K562 (cell line): ENCODE results near the gene DESI2. TPM values are rescaled to one million over a fixed set of nuclear protein-coding genes. Genes with fewer than 3 reads are reported as not detected.
A peak's percentile ranks its signal among the peaks of the same experiment; 100 is the strongest.

Experiments
- CREB3L1 ChIP-seq: fragments of 450-650 bp; IDR thresholded peaks from 2 replicates; pipeline ENCODE4 v1.6.1; 2014; ENCODE audit warnings: low read depth, mild to moderate bottlenecking, moderate library complexity, borderline replicate concordance
- HMGN3 ChIP-seq: IDR thresholded peaks from 2 replicates; pipeline ENCODE4 v1.6.1; 2011; ENCODE audit warnings: borderline replicate concordance, low read depth, mild to moderate bottlenecking, mixed read lengths, low read length; ENCODE audit not compliant: insufficient read length; ENCODE audit errors: extremely low read depth
- NR0B1 ChIP-seq: fragments of 450-650 bp; IDR thresholded peaks from one replicate; pipeline ENCODE4 v1.6.1; 2018; ENCODE audit warnings: mild to moderate bottlenecking, moderate library complexity; ENCODE audit not compliant: partially characterized antibody
- TBP ChIP-seq: optimal IDR thresholded peaks from 2 replicates; pipeline ENCODE3; 2011; ENCODE audit warnings: low read depth, low read length, improper control_type of control experiment
- TCF7 ChIP-seq: sonication (generic); IDR thresholded peaks from 2 replicates; pipeline ENCODE4 v1.6.1; 2016; ENCODE audit warnings: antibody characterized with exemption, borderline replicate concordance
- USF1 ChIP-seq: sonication (generic); formaldehyde crosslinking; IDR thresholded peaks from 2 replicates; pipeline ENCODE4 v1.9.0; 2022; ENCODE audit warnings: mild to moderate bottlenecking, missing genetic modification reagents
- ZNF318 ChIP-seq, 2 experiments: fragments of 450-650 bp; IDR thresholded peaks; 2 replicates each; pipeline ENCODE4 v1.6.1; 2016; ENCODE audit warnings: mild to moderate bottlenecking in 2 of 2, borderline replicate concordance in 1 of 2, low read depth in 1 of 2, moderate library complexity in 1 of 2
- ZNF518B ChIP-seq: fragments of 250-450 bp; sonication (Bioruptor Pico); IDR thresholded peaks from 2 replicates; pipeline ENCODE4 v1.5.0; 2021; ENCODE audit warnings: mild to moderate bottlenecking, moderate library complexity
- ZZZ3 ChIP-seq: fragments of 450-650 bp; IDR thresholded peaks from 2 replicates; pipeline ENCODE4 v1.6.1; 2016; ENCODE audit warnings: antibody characterized with exemption, mild to moderate bottlenecking, moderate library complexity
- polyA plus RNA-seq, 8 experiments: library from polyadenylated mRNA; depleted of rRNA in 4 of 8; stranded (reverse) in 5 of 8; unstranded in 3 of 8; fragments of >200 nt; fragmentation: Nextera tagmentation in 2 of 8; fragmentation: Illumina TruSeq in 1 of 8; extraction: Ambion mirVana in 2 of 8; extraction: Trizol in 1 of 8; gene quantifications; 2 replicates each; pipeline versions ENCODE4 v1.2.1 to v1.2.3, GENCODE V29; 2011 to 2014; ENCODE audit warnings: inconsistent platforms in 1 of 8, missing spikeins in 1 of 8
- total RNA-seq, 7 experiments: library from RNA; depleted of rRNA in 6 of 7; stranded (reverse); fragments of >200 nt in 6 of 7; fragmentation: Illumina TruSeq in 2 of 7; extraction: Trizol in 2 of 7; gene quantifications; 2 replicates each; pipeline versions ENCODE4 v1.2.1 to v1.2.3, GENCODE V29; 2011 to 2021; ENCODE audit warnings: low replicate concordance in 1 of 7

Gene DESI2
- total and polyA plus RNA-seq, 9 of the 15 experiments (the other 6 are each of a cell fraction or from before 2014, with no cell fraction given), result 17.4 to 59.4 (median 38.4) TPM

GRCh38 chr1:244652623-244653438, at the start of gene DESI2 (continued):
- TF ChIP-seq ZNF318 (IDR thresholded peaks at IDR 0.05; ENCODE audit: borderline replicate concordance in 1 of 2, low read depth in 1 of 2) (no peak), USF1 (CRISPR knock-in tag) (peak; percentile 84), CREB3L1 (peak; percentile 91), ZZZ3 (no peak), HMGN3 (peak; percentile 93), TCF7 (peak; percentile 60; the same call in 1 of the 2 replicates), TBP (peak; percentile 87), ZNF518B (CRISPR knock-in tag) (no peak), NR0B1 (no peak)
